C1 segment of cervical spinal cord (tissue), 14 donors: Measurements from ENCODE around the gene PYGL.
"Not testable (repeated sequence)": the region's sequence is repeated elsewhere in the genome, so short reads cannot be mapped to it uniquely, and the experiment has no call there.

ENCODE experiments used
- DNase-seq, 14 donors: peaks; one replicate each; lab custom pipeline; 2025; lab: John Stamatoyannopoulos, UW

PYGL gene

DNA sequence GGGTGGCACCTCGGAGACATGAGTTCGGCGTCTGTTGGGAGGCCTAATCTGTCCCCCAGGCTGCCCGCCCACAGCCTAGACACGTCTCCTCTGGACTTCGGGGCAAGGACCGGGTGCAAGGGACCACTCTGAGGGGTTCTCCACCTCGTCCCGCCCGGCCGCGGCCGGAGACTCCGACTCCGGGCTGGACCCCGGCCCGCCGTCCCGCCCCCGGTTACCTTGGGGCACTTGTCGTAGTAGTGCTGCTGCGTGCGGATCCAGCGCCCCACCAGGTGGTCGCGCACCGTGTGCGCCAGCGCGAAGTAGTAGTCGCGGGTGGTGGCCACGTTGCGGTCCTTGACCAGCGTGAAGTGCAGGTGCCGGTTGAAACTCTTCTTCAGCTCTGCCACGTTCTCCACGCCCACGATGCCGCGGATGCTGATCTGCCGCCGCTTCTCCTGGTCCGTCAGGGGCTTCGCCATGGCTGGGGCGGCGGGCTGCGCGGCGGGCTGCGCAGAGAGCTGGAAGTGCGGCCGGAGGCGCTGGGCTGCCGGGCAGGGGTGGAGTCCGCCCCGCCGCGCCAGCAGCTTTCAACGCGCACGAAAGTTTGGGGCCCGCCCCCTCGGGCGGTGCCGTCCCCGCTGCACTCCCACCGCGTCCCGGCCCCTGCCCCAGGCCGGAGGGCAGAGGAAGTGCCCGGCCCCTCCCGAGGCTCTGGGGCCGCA, at the start of gene PYGL:
PYGL (minus strand) TSS at position 541 of the 704 bp plus-strand sequence; CDS start at position 461, 80 bp downstream.
- DNase-seq, result peak in 9 of 14 donors; percentile 13 to 72 (median 47)

- DNase-seq, result peak in 3 of 14 donors; percentile 46 to 72 (median 58)
These were observed 41.6 kb upstream of the PYGL start for GRCh38 chr14:50985859-50986331.

DNA sequence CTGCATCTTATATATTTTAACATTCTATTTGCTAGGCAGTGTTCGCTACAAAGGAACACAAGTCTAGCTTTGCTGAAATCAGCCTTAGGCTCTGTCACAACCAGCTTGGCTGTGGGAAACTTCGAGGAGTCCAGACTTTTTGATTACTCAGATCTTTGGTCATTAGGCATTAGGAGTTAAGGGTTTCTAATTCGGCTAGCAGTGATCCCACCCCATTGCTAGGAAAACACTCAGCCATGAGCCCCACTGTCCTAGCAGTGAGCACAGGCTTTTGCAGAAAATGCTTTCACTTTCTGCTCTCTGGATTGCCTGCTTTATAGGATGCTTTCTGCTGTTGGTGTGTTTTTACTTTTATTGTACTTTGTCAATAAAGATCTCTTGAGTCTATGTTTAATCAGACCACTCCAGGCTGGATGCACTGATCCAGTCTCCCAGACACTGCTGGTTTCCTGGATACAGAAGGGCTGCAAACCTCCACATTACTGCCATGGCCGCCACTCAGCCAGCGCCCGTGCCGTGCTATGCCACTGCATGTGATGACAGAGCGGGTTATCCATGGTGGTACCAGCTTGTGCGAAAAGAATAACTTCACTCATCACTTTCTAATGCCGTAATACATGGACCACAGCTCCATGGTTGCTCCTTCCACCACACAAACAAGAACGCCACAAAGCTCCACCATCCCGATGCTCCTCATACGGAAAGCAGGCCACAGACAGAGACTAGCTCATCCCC, 41.0 kb upstream of the PYGL start:
- DNase-seq, result peak in 9 of 14 donors; percentile 38 to 94 (median 49)

GRCh38 chr14:50984036-50984710, 39.9 kb upstream of the PYGL start:
- no peak for DNase-seq

DNA sequence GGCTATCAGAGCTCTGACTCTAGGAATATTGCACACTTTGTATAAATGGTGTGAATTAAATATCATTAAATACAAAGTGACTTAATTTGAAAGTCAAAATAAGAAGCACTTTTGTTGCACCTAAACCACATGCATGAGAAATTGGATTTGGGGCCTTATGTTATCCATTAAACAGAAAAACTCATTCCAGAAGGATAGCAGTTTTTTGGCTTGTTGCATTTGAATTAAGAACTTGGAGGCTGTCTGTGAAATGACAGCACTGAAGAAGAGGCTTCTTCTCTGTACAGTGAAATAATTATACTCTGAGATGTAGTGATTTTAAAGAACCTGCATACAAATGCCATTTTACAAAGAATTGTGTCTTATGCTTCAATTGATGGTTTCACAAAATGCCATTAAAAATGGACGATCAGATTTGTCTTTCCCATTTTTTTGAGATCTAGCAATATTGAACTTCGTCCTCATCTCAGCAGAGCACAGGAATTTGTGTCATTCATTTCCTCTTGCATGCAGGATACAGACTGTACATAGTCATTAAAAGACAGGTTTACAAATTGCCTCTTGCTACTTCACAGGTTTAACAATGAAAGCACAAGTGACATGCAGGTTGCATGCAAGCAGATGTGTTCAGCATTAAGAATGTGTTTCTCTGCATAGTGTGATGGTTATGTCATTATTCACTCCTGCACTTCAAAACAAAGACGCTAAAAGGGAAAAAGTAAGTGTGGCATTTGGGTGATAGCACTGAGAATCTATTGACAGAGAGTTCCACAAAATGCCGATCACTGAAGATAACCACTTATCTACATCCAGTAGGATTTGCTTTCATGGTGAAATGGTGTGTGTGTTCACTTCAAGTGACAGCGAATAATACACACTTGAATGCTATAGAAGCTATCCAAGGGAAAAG, 35.9 kb upstream of the PYGL start:
- no peak for DNase-seq

GRCh38 chr14:50978888-50979287, 34.6 kb upstream of the PYGL start:
- DNase-seq, result no peak

- DNase-seq, result no peak
These were observed 34.2 kb upstream of the PYGL start for GRCh38 chr14:50978529-50978871.

- no peak for DNase-seq
These were observed 33.7 kb upstream of the PYGL start for GRCh38 chr14:50977863-50978528.

DNA sequence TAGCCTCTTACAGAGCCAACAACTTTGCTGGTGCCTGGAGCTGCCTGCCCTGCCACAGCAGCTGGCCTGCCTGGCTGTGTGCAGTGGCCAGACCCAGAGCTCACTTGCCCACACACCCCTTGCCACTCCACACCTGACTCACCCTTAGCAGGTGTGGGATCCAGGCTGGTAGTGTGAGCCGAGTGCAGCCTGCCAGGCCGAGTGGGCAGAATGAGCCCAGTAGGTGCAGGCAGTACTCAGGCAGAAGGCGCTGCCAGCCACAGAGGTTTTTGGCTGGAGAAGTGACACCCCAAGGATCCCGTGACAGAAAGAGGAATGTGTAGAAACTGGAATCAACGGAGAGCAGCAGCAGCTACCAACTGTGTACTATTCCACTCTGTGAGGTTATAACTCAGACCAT, 29.8 kb upstream of the PYGL start:
- DNase-seq, result peak in 1 of 14 donors; percentile 20

GRCh38 chr14:50972734-50973133, 28.5 kb upstream of the PYGL start:
- no peak for DNase-seq

DNA sequence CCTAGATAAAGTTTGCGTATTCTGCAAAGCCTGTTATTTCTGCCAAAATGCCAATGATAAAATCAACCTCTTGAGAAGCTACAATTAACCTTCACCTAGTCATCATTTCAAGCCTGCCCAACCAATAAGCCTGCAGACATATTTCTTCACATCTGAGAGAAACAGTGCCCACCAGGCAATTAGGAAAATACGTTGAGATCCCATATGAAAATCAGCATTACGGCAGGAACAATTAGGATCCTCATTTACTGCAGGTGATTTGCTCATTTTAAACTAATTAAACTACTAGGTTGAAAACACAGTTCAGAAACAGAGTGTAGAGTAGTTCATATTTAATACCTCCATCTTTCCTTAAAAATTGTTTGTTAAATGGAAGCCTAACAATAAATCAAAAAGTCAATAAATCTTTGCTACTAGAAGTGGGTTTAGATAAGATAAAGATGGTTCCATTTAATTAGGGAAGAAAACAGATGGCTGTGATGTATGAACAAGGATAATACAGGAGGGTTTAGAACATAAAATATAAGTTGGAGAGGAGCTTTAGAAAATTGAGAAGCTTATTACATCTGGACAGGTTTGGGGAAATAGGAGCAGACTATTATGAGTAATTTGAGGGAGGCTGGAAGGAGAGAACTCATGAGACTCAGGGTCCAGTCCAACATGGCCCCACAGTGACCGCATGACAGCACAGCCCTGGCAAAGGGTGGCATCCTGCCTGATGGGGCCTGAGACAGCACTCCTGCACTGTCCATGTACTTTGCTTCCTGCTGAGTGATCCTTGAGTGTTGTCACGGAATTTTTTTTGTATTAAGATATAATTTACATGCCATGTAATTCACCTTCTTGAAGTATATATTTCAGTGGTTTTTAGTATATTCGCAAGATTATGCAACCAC, 26.9 kb upstream of the PYGL start:
- DNase-seq, result no peak

GRCh38 chr14:50967790-50968189, 23.5 kb upstream of the PYGL start:
- DNase-seq, result no peak

DNA sequence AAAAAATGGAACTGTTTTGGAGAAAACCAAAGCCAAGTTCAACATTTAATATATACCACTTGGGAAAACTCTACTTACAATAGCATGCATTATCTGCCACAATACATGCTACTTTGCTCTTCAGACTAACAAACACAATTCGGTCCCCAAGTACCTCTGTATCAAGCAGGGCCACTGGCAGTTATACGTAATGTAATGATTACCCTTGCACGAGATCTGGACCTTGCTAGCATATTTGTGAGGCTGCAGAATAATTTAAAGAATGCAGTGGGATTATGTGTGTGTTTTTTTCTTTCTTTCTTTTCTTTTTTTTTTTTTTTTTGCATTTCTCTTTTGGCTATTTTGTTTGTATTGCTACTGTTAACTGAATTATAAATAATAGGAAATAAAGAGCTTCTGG, 22.8 kb upstream of the PYGL start:
- DNase-seq, result no peak

DNA sequence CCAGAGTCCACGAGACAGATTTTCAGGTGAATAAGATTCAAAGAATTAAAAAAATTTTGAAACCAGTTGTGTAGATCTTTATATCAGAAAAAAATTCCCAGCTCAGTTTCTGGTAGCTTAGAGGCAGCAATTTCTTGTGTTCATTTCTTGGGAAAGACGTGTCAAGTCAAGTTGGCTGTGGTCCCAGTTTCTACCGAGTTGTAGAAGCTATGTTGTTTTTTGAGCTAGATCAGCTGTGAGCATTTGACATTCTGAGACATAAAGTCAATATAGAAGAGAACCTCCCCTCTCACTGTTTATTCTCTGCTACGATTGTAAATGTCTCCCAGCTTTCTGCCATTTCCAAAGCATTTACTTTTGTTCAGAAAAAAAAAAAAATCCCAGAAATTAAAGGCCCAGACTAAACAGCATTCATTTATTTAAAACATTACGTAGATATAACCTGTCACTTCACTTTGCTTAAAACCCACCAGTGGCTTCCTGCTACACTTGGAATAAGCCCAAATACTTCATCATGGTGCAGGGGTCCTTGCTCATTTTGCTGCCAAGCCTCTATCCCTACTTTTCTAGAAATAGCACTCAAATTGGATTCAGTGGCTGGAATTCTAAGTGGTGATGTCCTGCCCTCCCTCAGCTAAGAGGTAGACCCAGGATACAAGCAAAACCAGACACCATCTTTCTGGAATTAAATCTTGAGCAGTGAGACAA, 20.6 kb upstream of the PYGL start:
- no peak for DNase-seq

GRCh38 chr14:50963919-50964318, 19.6 kb upstream of the PYGL start:
- DNase-seq, result no peak

DNA sequence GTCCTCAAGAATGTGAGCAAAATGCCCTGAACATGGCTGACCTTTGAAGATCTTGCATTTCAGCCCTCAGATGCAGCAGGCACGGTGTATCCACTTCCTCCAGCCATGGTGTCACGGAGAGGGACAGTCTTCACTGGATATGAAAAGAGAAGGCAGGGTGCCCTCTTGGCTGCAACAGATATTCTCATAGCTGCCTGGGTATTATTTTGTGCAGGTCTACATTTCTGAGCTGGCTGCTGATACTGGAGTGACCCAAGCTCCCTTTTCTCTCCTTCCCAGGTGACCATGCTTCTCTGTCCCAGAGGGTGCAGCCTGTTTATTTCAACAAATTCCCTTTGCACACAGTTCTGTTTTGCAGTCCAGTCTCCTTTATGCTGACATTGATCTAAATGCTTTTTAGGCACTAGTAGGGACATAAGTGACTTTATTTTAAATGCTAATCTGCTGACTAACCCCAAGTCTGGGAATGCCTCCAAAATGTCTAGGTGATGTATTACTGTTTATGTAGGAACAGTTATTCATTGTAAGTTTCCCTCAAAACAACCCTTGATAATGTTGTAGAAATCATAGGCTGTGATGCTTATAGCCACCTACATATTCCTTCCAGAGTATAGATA, 17.4 kb upstream of the PYGL start:
- no peak for DNase-seq

GRCh38 chr14:50957296-50957695, 13.0 kb upstream of the PYGL start:
- no peak for DNase-seq

- not testable (repeated sequence) for DNase-seq
These were observed 12.1 kb upstream of the PYGL start for GRCh38 chr14:50956421-50956820.
